Superior temporal gyrus (tissue), 1 donor: ENCODE results near the gene CLASP1.

Experiments used
- DNase-seq: peaks from one replicate; pipeline ENCODE4 v3.0.0-alpha.2; 2016; ENCODE audit errors: extremely low spot score

Gene CLASP1

DNA sequence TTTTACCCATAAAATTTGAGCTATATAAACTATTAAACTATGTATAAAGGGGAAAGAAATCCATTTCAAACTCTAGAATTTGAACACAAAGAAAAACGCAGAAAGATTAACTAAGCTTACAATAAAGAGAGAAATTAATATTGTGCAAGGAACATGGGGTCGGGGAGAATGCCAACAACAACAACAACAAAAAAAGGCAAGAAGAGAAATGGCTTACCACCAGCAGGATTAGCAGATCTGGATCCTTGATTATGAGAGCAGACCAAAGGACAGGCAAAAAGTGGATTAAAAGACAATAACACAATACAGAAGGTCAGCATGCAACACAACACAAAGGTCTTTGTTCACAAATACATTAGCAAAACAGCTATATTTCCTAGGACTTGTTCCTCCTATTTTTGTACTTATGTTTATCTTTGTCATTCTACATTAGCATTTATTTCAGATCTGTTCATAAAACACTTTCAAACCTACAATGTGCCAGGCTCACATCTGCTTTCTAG lies 222.0 kb downstream of the CLASP1 start:
- peak; percentile 27 for DNase-seq

DNA sequence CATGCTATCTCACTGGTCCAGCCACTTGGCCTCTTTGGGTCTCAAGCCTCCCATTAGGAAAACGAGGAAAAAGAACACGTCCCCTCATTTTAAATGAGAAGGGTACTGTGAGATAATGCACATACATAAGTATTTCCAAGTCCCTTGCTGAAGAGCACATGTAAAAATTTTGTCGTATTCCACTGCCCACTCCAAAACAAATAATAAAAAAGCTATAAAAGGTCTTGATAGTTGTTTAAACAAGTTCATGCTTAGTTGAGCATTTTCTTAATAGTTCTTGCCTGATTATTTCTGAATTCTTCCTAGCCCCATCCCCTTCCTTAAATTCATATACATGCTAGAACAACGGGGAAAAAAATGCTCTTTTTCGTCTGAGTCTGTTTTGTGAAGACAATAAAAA lies 228.8 kb downstream of the CLASP1 start:
- DNase-seq = no peak

DNA sequence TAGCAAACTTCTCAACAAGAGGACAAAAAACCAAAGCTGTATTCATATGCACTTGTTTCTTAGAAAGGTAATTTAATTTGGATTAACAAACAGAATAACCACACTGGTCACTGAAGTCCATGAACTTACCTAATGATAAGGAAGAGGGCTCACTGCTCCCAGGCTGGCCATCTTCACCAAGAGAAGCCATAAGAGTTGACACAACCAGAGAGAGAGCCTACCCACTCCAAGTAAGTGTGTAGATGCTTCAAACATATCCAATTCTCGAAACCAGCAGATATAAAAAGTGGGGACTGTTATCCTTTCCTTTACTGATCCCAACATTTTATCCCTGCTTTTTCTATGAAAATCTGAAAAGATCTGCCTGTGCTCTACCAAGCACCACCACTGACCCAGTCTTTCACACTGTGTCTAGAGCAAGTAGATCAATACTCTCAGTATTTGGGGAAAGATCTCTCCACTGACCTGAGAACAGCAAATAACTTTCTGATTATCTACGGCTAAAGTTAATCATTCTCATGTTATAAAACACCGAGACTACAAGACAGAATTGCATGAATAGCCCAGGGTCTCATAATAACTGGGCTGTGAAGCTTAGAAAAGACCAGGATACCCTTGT lies 230.1 kb downstream of the CLASP1 start:
- no peak for DNase-seq

GRCh38 chr2:121418494-121419058 lies 230.7 kb downstream of the CLASP1 start:
- no peak for DNase-seq

DNA sequence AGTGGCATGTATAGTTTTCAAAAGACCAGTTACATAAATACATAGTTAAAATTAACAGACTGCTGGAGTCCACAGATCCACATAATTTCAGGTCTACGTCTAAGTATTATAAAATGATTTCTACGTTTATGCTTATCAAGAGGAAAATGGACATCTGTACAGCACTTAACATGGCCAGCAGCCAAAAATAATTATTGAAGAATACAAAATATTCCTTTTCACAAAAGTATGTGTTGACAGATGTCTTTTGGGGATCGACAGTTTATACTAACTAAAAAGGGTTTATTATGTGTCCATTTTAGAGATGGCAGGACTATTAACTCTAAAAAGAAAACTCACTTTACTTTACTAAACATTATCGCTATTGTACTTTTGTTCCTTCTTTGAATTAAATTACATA lies 231.4 kb downstream of the CLASP1 start:
- no peak for DNase-seq

DNA sequence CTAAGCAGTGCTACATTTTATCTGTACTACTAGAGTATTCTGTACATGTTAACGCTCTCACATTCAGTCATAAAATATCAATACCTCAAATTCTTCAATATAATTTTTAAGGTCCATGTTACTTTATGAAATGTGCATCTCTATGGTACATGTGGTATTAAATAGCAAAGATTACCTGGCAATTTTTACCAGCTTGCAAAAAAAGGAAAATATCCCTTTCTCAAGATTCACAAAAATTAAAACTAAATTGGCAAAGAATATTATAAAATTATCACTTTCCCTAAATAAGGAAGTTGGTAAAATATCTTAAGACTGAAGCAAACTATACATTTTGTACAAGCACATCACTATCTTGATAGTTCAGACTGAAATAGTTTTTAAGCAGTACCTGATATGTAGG lies 233.5 kb downstream of the CLASP1 start:
- DNase-seq = no peak

DNA sequence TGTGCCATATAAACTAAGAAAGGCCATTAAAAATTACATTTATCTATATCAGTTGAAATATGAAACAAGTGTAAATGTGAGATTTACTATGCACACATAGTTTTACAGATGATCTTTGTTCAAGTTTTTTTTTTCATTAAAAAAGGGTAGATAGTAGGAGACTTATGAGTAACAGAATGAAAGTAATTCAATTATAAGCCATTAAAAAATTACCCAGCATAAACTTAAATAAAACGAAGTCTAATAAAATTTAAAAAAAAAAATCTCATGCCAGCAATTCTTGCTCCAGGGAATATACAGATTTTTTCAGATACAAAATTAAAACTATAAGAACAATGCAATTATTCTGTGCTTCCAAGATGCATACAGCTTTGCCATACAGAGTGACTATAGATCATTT lies 236.9 kb downstream of the CLASP1 start:
- DNase-seq = no peak

GRCh38 chr2:121409966-121410365 lies 239.3 kb downstream of the CLASP1 start:
- DNase-seq = no peak

- DNase-seq = no peak
Measured at GRCh38 chr2:121409388-121409787, 239.9 kb downstream of the CLASP1 start.

DNA sequence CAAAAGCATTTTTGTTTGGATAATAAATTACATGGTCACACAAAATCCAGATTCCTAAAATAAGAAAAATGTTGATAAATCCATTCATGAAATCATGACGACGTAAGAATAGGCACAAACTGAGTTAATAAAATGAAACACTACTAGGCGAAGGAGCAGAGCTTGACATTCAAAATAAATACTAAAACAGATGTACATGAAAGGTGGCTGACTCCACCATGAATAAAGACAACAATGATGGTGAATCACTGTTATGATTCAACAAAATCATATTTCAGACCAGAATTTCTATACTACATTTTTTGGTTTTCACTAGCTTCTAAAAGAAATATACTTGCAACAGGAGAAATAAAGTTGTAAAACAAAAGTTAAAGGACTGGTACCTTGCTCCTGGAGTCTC lies 240.6 kb downstream of the CLASP1 start:
- no peak for DNase-seq

DNA sequence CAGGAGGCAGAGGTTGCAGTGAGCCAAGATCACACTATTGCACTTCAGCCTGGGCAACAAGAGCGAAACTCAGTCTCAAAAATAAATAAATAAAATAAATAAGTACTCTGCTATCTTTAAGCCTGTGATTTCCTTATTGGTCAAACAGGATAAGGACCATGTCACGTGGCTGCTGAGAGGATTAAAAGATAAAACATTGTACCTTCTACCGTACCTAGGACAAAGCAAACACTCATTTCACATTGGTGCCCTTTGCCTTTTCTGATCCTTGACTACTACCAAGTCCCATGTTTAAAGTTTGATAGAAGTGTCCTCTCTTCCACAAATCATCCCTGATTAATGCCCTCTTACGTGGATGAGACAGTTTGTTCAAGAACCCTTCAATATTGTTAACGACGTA lies 244.0 kb downstream of the CLASP1 start:
- DNase-seq = no peak

GRCh38 chr2:121400201-121400600 lies 249.1 kb downstream of the CLASP1 start:
- DNase-seq = no peak

DNA sequence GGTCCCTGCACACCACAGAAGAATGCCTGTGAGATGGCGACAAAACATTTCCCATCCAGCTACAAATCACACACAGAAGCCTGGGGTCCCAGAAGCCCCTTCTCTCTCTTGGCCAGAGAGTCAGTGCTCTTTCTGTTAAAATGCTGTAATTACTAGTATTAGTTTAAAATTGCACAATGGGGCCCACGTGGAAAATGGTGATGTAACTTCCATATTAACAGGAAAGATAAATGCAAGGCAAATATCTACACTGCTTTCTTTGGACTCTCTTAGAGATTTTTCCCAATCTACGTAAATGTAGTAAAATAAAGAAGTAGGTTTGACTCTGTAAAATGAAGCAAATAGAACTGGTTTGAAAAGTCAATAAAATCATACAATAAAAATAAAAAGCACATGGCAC lies 250.4 kb downstream of the CLASP1 start:
- DNase-seq = no peak

DNA sequence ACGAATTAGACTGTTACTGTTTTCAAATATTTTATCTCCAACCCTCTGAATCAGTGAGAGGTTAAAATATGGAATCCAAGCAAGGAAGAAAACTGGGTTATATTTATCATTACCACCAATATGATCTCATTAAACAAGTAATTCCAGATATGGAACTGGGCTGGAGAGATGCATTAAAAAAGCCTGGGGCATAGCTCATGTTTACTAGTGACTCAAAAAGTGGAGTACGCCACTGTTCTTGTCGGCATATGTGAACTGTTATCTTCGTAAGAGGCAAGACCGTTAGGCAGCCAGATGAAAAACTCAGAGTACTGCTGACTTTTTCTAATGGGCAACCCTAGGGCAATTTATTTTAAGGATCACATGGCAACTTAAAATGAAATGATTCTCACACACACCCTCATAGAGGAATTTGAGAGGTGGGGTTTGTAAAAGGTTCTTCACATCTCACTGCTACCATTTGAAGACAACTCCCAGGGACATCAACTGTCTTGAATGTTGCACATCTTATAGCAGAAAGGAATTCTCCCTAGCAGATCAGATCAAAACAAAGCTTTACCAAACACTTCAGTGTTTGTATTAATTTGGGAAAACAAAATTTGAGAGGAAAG lies 259.1 kb downstream of the CLASP1 start:
- DNase-seq = no peak

DNA sequence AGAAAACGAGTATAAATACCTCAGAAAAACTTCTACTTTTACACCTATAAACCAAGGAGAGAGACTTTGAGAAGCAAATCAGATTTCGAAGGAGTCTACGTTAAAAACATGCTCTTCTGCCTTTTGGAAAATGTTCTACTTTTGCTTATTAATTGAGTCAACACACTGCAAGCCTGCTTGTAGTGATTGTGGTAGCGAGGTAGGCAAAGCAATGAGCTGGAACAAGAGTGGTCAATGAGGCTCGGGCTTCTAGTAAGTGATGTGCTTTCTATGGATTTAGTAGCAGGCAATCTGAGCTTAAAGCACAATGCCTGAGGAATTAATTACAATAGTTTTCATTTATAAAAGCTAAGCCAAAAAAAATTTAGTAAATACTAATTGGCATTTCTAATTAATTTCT lies 260.9 kb downstream of the CLASP1 start:
- no peak for DNase-seq

DNA sequence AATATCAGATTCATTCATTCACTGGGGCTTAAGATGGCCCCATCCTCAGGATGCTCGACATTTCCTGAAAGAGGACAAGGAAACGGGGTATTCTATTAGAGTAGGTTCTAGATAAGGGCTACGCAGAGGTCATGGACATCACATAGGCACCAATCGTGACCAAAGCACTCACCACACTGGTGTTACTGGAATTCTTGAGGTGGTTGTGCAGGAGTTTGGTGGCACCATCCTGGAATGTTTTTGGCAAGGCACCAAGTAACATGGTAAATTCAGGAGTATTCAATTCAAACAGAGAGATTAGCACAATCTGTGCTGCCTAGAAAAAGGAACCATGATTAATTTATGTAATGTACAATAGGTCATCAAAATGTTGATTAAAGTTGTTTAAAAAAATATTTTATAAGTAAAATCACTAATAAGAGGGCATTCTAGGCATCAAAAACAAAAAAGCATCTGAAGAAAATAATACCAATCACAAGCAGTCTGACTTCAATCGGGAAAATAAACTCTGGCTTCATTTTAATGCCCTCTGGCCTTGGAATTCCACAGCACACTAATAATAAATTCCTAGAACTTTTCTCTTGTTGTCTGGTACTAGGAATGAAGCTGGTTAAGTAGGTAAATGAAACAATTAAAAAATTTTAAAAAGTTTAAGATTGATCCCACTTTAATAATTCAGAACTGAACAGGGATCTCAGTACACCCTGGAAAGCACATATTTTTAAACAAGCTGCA lies 261.5 kb downstream of the CLASP1 start:
- no peak for DNase-seq

GRCh38 chr2:121386707-121387106 lies 262.6 kb downstream of the CLASP1 start:
- DNase-seq = no peak

DNA sequence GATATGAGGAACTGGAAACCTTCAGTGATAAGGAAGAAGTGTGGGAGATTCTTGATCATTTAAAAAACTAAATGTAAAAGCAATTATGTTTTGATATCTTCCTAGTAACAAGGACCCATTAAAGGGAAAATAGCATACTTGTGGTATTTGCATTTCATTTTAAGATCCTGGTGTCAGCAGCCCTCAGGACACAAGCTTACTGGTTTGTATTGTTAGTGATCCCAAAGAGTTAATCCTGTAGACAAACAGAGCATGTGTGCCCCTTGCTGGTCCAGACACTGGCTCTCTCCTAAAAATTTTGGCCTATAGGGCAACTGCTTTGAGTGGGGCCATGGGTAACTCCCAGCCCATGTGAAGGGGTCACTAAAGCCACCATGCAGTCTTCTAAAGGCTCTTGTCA lies 263.2 kb downstream of the CLASP1 start:
- no peak for DNase-seq

GRCh38 chr2:121382744-121383143 lies 266.5 kb downstream of the CLASP1 start:
- DNase-seq = peak; percentile 71

- DNase-seq = peak; percentile 83
Measured at GRCh38 chr2:121377646-121378045, 271.6 kb downstream of the CLASP1 start.

DNA sequence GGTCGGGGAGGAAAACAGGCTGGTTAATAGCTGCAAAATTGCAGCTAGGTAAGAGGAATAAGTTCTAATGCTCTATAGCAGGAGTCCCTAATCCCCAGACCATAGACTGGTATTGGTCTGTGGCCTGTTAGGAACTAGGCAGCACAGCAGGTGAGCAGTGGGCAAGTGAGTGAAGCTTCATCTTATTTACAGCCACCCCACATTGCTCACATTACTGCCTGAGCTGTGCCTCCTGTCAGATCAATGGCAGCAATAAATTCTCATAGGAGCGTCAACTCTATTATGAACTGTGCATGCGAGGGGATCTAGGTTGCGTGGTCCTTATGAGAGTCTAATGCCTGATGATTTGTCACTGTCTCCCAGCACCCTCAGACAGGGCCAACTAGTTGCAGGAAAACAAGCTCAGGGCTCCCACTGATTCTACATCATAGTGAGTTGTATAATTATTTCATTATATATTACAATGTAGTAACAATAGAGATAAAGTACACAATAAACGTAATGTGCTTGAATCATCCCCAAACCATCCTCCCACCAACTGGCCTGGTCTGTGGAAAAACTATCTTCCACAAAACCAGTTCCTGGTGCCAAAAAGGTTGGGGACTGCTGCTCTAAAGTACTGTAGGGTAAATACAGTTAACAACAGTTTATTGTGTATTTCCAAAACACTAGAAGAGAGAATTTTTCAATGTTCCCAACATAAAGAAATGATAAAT lies 272.6 kb downstream of the CLASP1 start:
- DNase-seq = no peak

- no peak for DNase-seq
Measured at GRCh38 chr2:121375621-121376159, 273.6 kb downstream of the CLASP1 start.
